ENCODE results near the gene TUBB. TPM values are rescaled to one million over a fixed set of nuclear protein-coding genes. Genes with fewer than 3 reads are reported as not detected.

The TUBB gene
- total and polyA plus RNA-seq, 9 of the 15 experiments (the other 6 are each of a cell fraction or from before 2014, with no cell fraction given), result 971 to 2,870 (median 1,478) TPM

DNA sequence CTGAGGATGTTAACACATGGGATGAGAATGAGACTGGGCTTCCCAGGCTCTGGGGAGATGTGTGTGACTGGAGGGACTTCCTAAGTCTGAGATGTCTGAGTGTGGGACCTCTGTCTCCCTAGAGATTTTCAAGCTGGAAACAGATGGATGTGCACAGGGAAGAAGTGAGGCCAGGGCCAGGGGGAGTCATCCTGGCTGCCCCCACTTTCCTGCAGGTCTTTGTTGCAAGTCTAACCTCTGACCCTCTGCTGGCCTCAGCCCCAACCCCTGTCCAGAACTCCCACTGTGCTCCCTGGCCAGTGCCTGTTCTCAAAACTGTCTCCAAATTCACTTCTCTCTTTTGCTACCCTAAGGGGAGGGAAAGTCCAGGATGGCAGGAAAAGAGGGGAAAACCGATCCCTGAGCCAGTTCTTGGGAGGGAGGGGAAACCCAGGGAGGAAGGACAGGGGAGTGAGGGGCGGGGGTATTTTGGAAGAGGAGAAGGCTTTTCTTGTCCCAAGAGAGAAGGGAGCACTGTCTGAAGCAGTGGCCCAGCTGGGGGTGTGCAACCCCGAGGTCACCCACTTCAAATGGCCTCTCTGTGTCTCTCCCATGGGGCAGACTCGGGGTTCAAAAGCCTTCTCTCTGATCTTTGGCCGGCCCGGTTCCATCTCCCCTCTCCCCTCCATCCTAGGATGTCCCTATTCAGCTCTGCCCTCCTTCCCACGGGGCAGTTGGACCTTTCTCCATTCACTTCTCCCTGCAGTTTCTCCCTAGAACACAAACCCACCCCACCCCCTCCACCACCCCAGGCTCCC, 36.8 kb upstream of the TUBB start:
- in situ Hi-C loops (cut with MboI), result no loop called here
- TF ChIP-seq JUN (IDR thresholded peaks at IDR 0.05; ENCODE audit: borderline replicate concordance, low read depth, low read length), result no peak
- TF ChIP-seq JUN (CRISPR knock-in tag; IDR thresholded peaks at IDR 0.05; ENCODE audit: borderline replicate concordance), result peak; percentile 77; the same call in 1 of the 2 replicates
- 0 out of 2 replicates have a peak, but pooled peaks have one; percentile 16 for TF ChIP-seq ELF2 (CRISPR knock-in tag; IDR thresholded peaks at IDR 0.05)
- 0 out of 2 replicates have a peak, but pooled peaks have one; percentile 13 for TF ChIP-seq ZNF232 (CRISPR knock-in tag; IDR thresholded peaks at IDR 0.05)
- 0 out of 2 replicates have a peak, but pooled peaks have one; percentile 71 for TF ChIP-seq FOXP1 (CRISPR knock-in tag; IDR thresholded peaks at IDR 0.05)
- TF ChIP-seq, protein P1, sequence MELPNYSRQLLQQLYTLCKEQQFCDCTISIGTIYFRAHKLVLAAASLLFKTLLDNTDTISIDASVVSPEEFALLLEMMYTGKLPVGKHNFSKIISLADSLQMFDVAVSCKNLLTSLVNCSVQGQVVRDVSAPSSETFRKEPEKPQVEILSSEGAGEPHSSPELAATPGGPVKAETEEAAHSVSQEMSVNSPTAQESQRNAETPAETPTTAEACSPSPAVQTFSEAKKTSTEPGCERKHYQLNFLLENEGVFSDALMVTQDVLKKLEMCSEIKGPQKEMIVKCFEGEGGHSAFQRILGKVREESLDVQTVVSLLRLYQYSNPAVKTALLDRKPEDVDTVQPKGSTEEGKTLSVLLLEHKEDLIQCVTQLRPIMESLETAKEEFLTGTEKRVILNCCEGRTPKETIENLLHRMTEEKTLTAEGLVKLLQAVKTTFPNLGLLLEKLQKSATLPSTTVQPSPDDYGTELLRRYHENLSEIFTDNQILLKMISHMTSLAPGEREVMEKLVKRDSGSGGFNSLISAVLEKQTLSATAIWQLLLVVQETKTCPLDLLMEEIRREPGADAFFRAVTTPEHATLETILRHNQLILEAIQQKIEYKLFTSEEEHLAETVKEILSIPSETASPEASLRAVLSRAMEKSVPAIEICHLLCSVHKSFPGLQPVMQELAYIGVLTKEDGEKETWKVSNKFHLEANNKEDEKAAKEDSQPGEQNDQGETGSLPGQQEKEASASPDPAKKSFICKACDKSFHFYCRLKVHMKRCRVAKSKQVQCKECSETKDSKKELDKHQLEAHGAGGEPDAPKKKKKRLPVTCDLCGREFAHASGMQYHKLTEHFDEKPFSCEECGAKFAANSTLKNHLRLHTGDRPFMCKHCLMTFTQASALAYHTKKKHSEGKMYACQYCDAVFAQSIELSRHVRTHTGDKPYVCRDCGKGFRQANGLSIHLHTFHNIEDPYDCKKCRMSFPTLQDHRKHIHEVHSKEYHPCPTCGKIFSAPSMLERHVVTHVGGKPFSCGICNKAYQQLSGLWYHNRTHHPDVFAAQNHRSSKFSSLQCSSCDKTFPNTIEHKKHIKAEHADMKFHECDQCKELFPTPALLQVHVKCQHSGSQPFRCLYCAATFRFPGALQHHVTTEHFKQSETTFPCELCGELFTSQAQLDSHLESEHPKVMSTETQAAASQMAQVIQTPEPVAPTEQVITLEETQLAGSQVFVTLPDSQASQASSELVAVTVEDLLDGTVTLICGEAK (IDR thresholded peaks at IDR 0.05), result no peak
- TF ChIP-seq, protein P1 (CRISPR knock-in tag; IDR thresholded peaks at IDR 0.05), result no peak
- TF ChIP-seq ZNF324 (CRISPR knock-in tag; IDR thresholded peaks at IDR 0.05), result no peak
- TF ChIP-seq ZC3H4 (CRISPR knock-in tag; IDR thresholded peaks at IDR 0.05; ENCODE audit: borderline replicate concordance), result 0 out of 2 replicates have a peak, but pooled peaks have one; percentile 44
- peak; percentile 84 for TF ChIP-seq ZNF263 (CRISPR knock-in tag; IDR thresholded peaks at IDR 0.05; ENCODE audit: borderline replicate concordance)
- no peak for TF ChIP-seq JUNB (CRISPR knock-in tag; conservative IDR thresholded peaks at IDR 0.05)
- peak; percentile 50; the same call in 1 of the 2 replicates for TF ChIP-seq ZNF143 (CRISPR knock-in tag; IDR thresholded peaks at IDR 0.05)

More for the DNA sequence above, 36.8 kb upstream of the TUBB start:
- H3K9me3 ChIP-seq (replicated peaks; ENCODE audit: control insufficient read depth, insufficient read depth, low read depth, low read length), result no peaks in the 10 kb centered on the region
- no peaks in the 10 kb centered on the region for H3K9me1 ChIP-seq (ENCODE audit: control insufficient read depth, insufficient read depth, low read length)
- BruUV-seq (replicated peaks), result TSS peak; percentile 26
- no peaks in the 10 kb centered on the region; the same call in 1 of the 2 replicates for H4K20me1 ChIP-seq (replicated peaks; ENCODE audit: control insufficient read depth, insufficient read depth, low read length)
- no peak overlapping the region; the same call in 1 of the 2 replicates for H2AFZ ChIP-seq (ENCODE audit: low read depth, low read length)
- peaks cover 28% of the 10 kb centered on the region for H3K36me3 ChIP-seq (ENCODE audit: control insufficient read depth, insufficient read depth, low read length)
- no peaks in the 10 kb centered on the region for H3K27me3 ChIP-seq (ENCODE audit: control insufficient read depth in 2 of 2, insufficient read depth in 2 of 2, low read length in 2 of 2)
- peak overlapping the region; percentile 81 to 95 for H3K9ac ChIP-seq (ENCODE audit: insufficient read depth in 1 of 2, low read depth in 2 of 2, low read length in 2 of 2)
- H3K4me2 ChIP-seq (ENCODE audit: insufficient read depth, low read length), result peak overlapping the region; percentile 97
- H3K27ac ChIP-seq (ENCODE audit: extremely low read depth, low read depth, low read length), result peak overlapping the region; percentile 88
- no peak for ATAC-seq
- FAIRE-seq, result no peak
- 3% methylated on average over 7 of the region's 7 CpGs for WGBS (ENCODE audit: insufficient coverage, low coverage, missing lambda C conversion rate)
- H3K79me2 ChIP-seq (ENCODE audit: control insufficient read depth, insufficient read depth, low read length), result peaks cover 94% of the 10 kb centered on the region
- intact Hi-C loops (cut with micrococcal nuclease), result loop anchor here (5.0 to 10.0 kb wide), 2 partner anchors 131 to 404 kb away; no protein-coding TSS in a partner anchor
- POLR2A ChIA-PET, result interaction anchor here (0.5 to 7.0 kb wide), 6 partner anchors 20 to 981 kb away, joined by 3 to 118 read pairs (median 4); partner anchors contain the start of genes MDC1 and TUBB
- CTCF ChIA-PET (ENCODE audit: low intra/inter-chr PET ratio), result interaction anchor here (6.1 kb wide), 1 partner anchor 39 kb away, joined by 92 read pairs; the partner anchor contains the start of gene TUBB
- H3K4me1 ChIP-seq (replicated peaks in 1 of 2; ENCODE audit: control insufficient read depth in 2 of 2, insufficient read depth in 2 of 2, low read length in 2 of 2), result peaks cover 48 to 88% of the 10 kb centered on the region in 2 experiments
- peak in 1 of 4 experiments; percentile 38 for DNase-seq (ENCODE audit: extremely low read depth in 1 of 4, low spot score in 3 of 4)
- peak overlapping the region; percentile 81 for H3K4me3 ChIP-seq

All from K562 (cell line).